Measurements from ENCODE around the gene RADIL. TPM values are rescaled to one million over a fixed set of nuclear protein-coding genes. Genes with fewer than 3 reads are reported as not detected.

The RADIL gene
- total and polyA plus RNA-seq, 9 of the 15 experiments (the other 6 are each of a cell fraction or from before 2014, with no cell fraction given): 0.06 to 8.1 (median 1.9) TPM; not detected in 1

- no peak for TF ChIP-seq ZNF280B (CRISPR knock-in tag; IDR thresholded peaks at IDR 0.05)
These were observed 11.4 kb downstream of the RADIL start (continued) for GRCh38 chr7:4871930-4872675.

GRCh38 chr7:4871056-4871680, 12.3 kb downstream of the RADIL start:
- ChIA-PET CTCF (ENCODE audit: low intra/inter-chr PET ratio) (no interaction called here), POLR2A (interaction anchor here (0.6 to 1.0 kb wide), 2 partner anchors 12 to 56 kb away, joined by 3 to 4 read pairs; partner anchors contain the start of gene RADIL)
- in situ Hi-C loops (cut with MboI) (no loop called here), intact Hi-C loops (cut with micrococcal nuclease) (no loop called here)
- Histone ChIP-seq H4K20me1 (replicated peaks; ENCODE audit: control insufficient read depth, insufficient read depth, low read length) (peaks cover 4% of the 10 kb centered on the region; the same call in 1 of the 2 replicates), H3K9me1 (ENCODE audit: control insufficient read depth, insufficient read depth, low read length) (no peaks in the 10 kb centered on the region), H3K4me3 (no peak overlapping the region), H3K9me3 (replicated peaks; ENCODE audit: control insufficient read depth, insufficient read depth, low read depth, low read length) (no peaks in the 10 kb centered on the region), H3K9ac (ENCODE audit: insufficient read depth in 1 of 2, low read depth in 2 of 2, low read length in 2 of 2) (no peak overlapping the region; a peak in 1 of 4 replicates), H3K27ac (ENCODE audit: extremely low read depth, low read depth, low read length) (no peak overlapping the region), H3K36me3 (ENCODE audit: control insufficient read depth, insufficient read depth, low read length) (peaks cover 5% of the 10 kb centered on the region; the same call in 1 of the 3 replicates), H3K79me2 (ENCODE audit: control insufficient read depth, insufficient read depth, low read length) (no peaks in the 10 kb centered on the region; the same call in 2 of the 3 replicates), H3K27me3 (ENCODE audit: control insufficient read depth in 2 of 2, insufficient read depth in 2 of 2, low read length in 2 of 2) (no peaks in the 10 kb centered on the region), H3K4me1 (replicated peaks in 1 of 2; ENCODE audit: control insufficient read depth in 2 of 2, insufficient read depth in 2 of 2, low read length in 2 of 2) (peaks cover 7 to 26% of the 10 kb centered on the region in 2 experiments), H3K4me2 (ENCODE audit: insufficient read depth, low read length) (no peak overlapping the region), H2AFZ (ENCODE audit: low read depth, low read length) (no peak overlapping the region)
- TF ChIP-seq FOXO4 (CRISPR knock-in tag; IDR thresholded peaks at IDR 0.05) (no peak), GTF2E2 (tag; IDR thresholded peaks at IDR 0.05) (no peak), ZBTB33 (CRISPR knock-in tag; IDR thresholded peaks at IDR 0.05) (peak; percentile 39; the same call in 1 of the 2 replicates)
- DNase-seq (ENCODE audit: extremely low read depth in 1 of 4, low spot score in 3 of 4): no peak
- ATAC-seq: no peak
- WGBS (ENCODE audit: insufficient coverage, low coverage, missing lambda C conversion rate): 74% methylated on average over 15 of the region's 23 CpGs
- no TSS peak for BruUV-seq (replicated peaks)
- FAIRE-seq: no peak
